Measurements from ENCODE around the gene TRIP12. TPM values are rescaled to one million over a fixed set of nuclear protein-coding genes. Genes with fewer than 3 reads are reported as not detected.

TRIP12 gene
- total and polyA plus RNA-seq, 2 of the 13 experiments (the other 11 are each of a cell fraction or from before 2014, with no cell fraction given), result 72.1 to 153 TPM

DNA sequence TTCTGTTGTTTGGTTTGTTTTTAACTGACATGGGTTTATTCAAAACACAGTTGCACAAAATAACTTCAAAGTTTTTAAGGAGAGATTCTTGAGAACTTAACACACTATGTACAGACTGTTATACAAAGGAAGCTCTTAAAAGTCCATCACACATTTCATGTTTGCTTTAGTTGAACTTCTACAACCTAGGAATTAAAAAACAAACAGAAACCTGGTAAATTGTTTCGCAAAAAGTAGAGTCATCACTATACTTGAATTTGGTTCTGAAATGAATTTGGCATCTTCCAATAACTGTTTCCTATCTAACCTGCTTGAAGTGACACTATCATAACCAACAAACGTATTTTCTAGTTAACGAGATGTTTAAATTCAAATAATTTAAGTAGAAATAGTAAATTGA is 21.8 kb downstream of the TRIP12 start (continued):
- TF ChIP-seq FOXA1 (IDR thresholded peaks at IDR 0.05) (no peak), FOXA1 (CRISPR knock-in tag; IDR thresholded peaks at IDR 0.05) (peak; percentile 60), FOXJ3 (CRISPR knock-in tag; IDR thresholded peaks at IDR 0.05; ENCODE audit: borderline replicate concordance) (peak; percentile 55; the same call in 1 of the 2 replicates), STAG1 (CRISPR knock-in tag; IDR thresholded peaks at IDR 0.05) (no peak), BCL6 (CRISPR knock-in tag; IDR thresholded peaks at IDR 0.05) (no peak), FOXP4 (CRISPR knock-in tag; IDR thresholded peaks at IDR 0.05) (peak; percentile 60), SRF (IDR thresholded peaks at IDR 0.05; ENCODE audit: low read depth, low read length) (no peak), ZNF326 (CRISPR knock-in tag; IDR thresholded peaks at IDR 0.05; ENCODE audit: borderline replicate concordance) (no peak), MYNN (CRISPR knock-in tag; IDR thresholded peaks at IDR 0.05; ENCODE audit: low read depth) (no peak), CEBPB (IDR thresholded peaks at IDR 0.05; ENCODE audit: borderline replicate concordance, low read depth, low read length) (peak; percentile 35; the same call in 1 of the 2 replicates), SMAD1 (CRISPR knock-in tag; IDR thresholded peaks at IDR 0.05; ENCODE audit: borderline replicate concordance, low read depth) (no peak), GATA4 (IDR thresholded peaks at IDR 0.05; ENCODE audit: borderline replicate concordance, low read depth) (no peak), ZNF3 (CRISPR knock-in tag; IDR thresholded peaks at IDR 0.05) (no peak), ZNF607 (CRISPR knock-in tag; IDR thresholded peaks at IDR 0.05; ENCODE audit: borderline replicate concordance) (no peak), CREM (IDR thresholded peaks at IDR 0.05) (peak; percentile 16; the same call in 1 of the 2 replicates), CREM (CRISPR knock-in tag; IDR thresholded peaks at IDR 0.05) (no peak), HOXA3 (CRISPR knock-in tag; IDR thresholded peaks at IDR 0.05) (no peak), SETDB1 (CRISPR knock-in tag; IDR thresholded peaks at IDR 0.05; ENCODE audit: borderline replicate concordance) (no peak), HHEX (CRISPR knock-in tag; IDR thresholded peaks at IDR 0.05) (0 out of 2 replicates have a peak, but pooled peaks have one; percentile 6), CAMTA2 (CRISPR knock-in tag; IDR thresholded peaks at IDR 0.05; ENCODE audit: borderline replicate concordance) (no peak), PAF1 (CRISPR knock-in tag; IDR thresholded peaks at IDR 0.05) (no peak), EP300 (IDR thresholded peaks at IDR 0.05; ENCODE audit: low read depth in 2 of 2, low read length in 2 of 2) (peak in 1 of 2 experiments; percentile 42; a peak in 2 of 4 replicates), EP300 (CRISPR knock-in tag; IDR thresholded peaks at IDR 0.05; ENCODE audit: borderline replicate concordance) (no peak), ZNF737 (CRISPR knock-in tag; IDR thresholded peaks at IDR 0.05; ENCODE audit: borderline replicate concordance) (no peak), MEIS2 (CRISPR knock-in tag; IDR thresholded peaks at IDR 0.05) (no peak), CHD2 (IDR thresholded peaks at IDR 0.05; ENCODE audit: low read depth, low read length) (no peak), ZBTB7A (CRISPR knock-in tag; IDR thresholded peaks at IDR 0.05) (no peak)
- TF ChIP-seq, protein P1, sequence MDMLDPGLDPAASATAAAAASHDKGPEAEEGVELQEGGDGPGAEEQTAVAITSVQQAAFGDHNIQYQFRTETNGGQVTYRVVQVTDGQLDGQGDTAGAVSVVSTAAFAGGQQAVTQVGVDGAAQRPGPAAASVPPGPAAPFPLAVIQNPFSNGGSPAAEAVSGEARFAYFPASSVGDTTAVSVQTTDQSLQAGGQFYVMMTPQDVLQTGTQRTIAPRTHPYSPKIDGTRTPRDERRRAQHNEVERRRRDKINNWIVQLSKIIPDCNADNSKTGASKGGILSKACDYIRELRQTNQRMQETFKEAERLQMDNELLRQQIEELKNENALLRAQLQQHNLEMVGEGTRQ (IDR thresholded peaks at IDR 0.05; ENCODE audit: low read depth, low read length), result no peak
- TF ChIP-seq, protein P1 (CRISPR knock-in tag; IDR thresholded peaks at IDR 0.05; ENCODE audit: borderline replicate concordance), result no peak
- TF ChIP-seq, protein P2, sequence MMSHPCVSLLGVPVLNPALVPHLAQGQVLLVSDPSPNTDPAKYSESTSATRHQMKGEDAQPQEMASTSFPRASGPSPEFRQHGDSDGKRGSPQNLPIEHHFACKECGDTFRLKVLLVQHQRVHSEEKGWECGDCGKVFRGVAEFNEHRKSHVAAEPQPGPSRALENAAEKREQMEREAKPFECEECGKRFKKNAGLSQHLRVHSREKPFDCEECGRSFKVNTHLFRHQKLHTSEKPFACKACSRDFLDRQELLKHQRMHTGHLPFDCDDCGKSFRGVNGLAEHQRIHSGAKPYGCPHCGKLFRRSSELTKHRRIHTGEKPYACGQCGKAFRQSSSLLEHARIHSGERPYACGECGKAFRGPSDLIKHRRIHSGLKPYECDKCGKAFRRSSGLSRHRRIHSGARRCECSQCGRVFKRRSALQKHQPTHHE (CRISPR knock-in tag; IDR thresholded peaks at IDR 0.05; ENCODE audit: borderline replicate concordance), result no peak
